ENCODE measurements around the gene CHRM3. TPM values are rescaled to one million over a fixed set of nuclear protein-coding genes. Genes with fewer than 3 reads are reported as not detected.

CHRM3 gene
- total RNA-seq, 1 donor from 2014 or later: 6.0 TPM

GRCh38 chr1:239349699-239350098 is 36.7 kb upstream of the CHRM3 start:
- intact Hi-C loops (cut with DNase I): no loop called here
- Histone ChIP-seq H3K4me3 (no peak overlapping the region), H3K27ac (no peak overlapping the region), H3K36me3 (no peaks in the 10 kb centered on the region), H3K4me1 (no peaks in the 10 kb centered on the region), H3K27me3 (ENCODE audit: low read depth) (no peaks in the 10 kb centered on the region), H3K9me3 (no peaks in the 10 kb centered on the region)
- no peak for DNase-seq
- TF ChIP-seq CTCF (IDR thresholded peaks at IDR 0.05): no peak
- ATAC-seq: no peak

- Histone ChIP-seq H3K9me3 (no peaks in the 10 kb centered on the region), H3K27me3 (ENCODE audit: low read depth) (no peaks in the 10 kb centered on the region)
Observed at GRCh38 chr1:239353536-239353935, 32.8 kb upstream of the CHRM3 start.

GRCh38 chr1:239354231-239354630 is 32.1 kb upstream of the CHRM3 start:
- TF ChIP-seq CTCF (IDR thresholded peaks at IDR 0.05): no peak
- no peaks in the 10 kb centered on the region for H3K27me3 ChIP-seq (ENCODE audit: low read depth)
- H3K4me3 ChIP-seq: no peak overlapping the region
- no peaks in the 10 kb centered on the region for H3K36me3 ChIP-seq
- ATAC-seq: no peak
- no peaks in the 10 kb centered on the region for H3K9me3 ChIP-seq
- intact Hi-C loops (cut with DNase I): no loop called here
- no peak for DNase-seq
- no peak overlapping the region for H3K27ac ChIP-seq
- H3K4me1 ChIP-seq: no peaks in the 10 kb centered on the region

More at GRCh38 chr1:239353536-239353935, 32.8 kb upstream of the CHRM3 start:
- Histone ChIP-seq H3K36me3 (no peaks in the 10 kb centered on the region), H3K4me3 (no peak overlapping the region), H3K4me1 (no peaks in the 10 kb centered on the region), H3K27ac (no peak overlapping the region)
- ATAC-seq (no peak), DNase-seq (no peak)
- TF ChIP-seq CTCF (IDR thresholded peaks at IDR 0.05): no peak
- intact Hi-C loops (cut with DNase I): no loop called here

- no peak overlapping the region for H3K4me3 ChIP-seq
- no peak for TF ChIP-seq CTCF (IDR thresholded peaks at IDR 0.05)
- H3K4me1 ChIP-seq: no peaks in the 10 kb centered on the region
- no peak overlapping the region for H3K27ac ChIP-seq
- no peaks in the 10 kb centered on the region for H3K27me3 ChIP-seq (ENCODE audit: low read depth)
- ATAC-seq (no peak), DNase-seq (no peak)
- no peaks in the 10 kb centered on the region for H3K9me3 ChIP-seq
- H3K36me3 ChIP-seq: no peaks in the 10 kb centered on the region
- intact Hi-C loops (cut with DNase I): no loop called here
Observed at GRCh38 chr1:239357867-239358266, 28.5 kb upstream of the CHRM3 start.

GRCh38 chr1:239361403-239361802 is 25.0 kb upstream of the CHRM3 start:
- ATAC-seq (no peak), DNase-seq (no peak)
- Histone ChIP-seq H3K9me3 (no peaks in the 10 kb centered on the region), H3K4me3 (no peak overlapping the region), H3K27me3 (ENCODE audit: low read depth) (no peaks in the 10 kb centered on the region), H3K4me1 (no peaks in the 10 kb centered on the region), H3K27ac (no peak overlapping the region), H3K36me3 (no peaks in the 10 kb centered on the region)
- intact Hi-C loops (cut with DNase I): no loop called here
- TF ChIP-seq CTCF (IDR thresholded peaks at IDR 0.05): no peak

GRCh38 chr1:239363930-239364329 is 22.4 kb upstream of the CHRM3 start:
- TF ChIP-seq CTCF (IDR thresholded peaks at IDR 0.05): no peak
- intact Hi-C loops (cut with DNase I): no loop called here
- no peaks in the 10 kb centered on the region for H3K36me3 ChIP-seq
- ATAC-seq (peak in 1 of 2 donors; percentile 21), DNase-seq (no peak)
- no peaks in the 10 kb centered on the region for H3K27me3 ChIP-seq (ENCODE audit: low read depth)
- H3K4me1 ChIP-seq: no peaks in the 10 kb centered on the region
- no peaks in the 10 kb centered on the region for H3K9me3 ChIP-seq
- no peak overlapping the region for H3K27ac ChIP-seq
- no peak overlapping the region for H3K4me3 ChIP-seq
